Coronary artery (tissue), 2 donors: Measurements from ENCODE around the gene CYBC1.

Experiments used
- DNase-seq: peaks from one replicate; pipeline ENCODE4 v3.0.0-alpha.2; 2017; ENCODE audit warnings: low spot score
- H3K27ac ChIP-seq, 2 donors: fragments of 200-600 bp; sonication (generic); one replicate each; pipeline ENCODE4 v1.5.1; 2016 to 2019
- H3K4me3 ChIP-seq: fragments of 200-600 bp; sonication (generic); 2 replicates; pipeline ENCODE4 v1.5.1; 2016; ENCODE audit warnings: mild to moderate bottlenecking, moderate library complexity
- CTCF ChIP-seq: fragments of 200-600 bp; sonication (generic); IDR thresholded peaks from one replicate; pipeline ENCODE4 v1.5.1; 2019; ENCODE audit warnings: antibody characterized with exemption

The CYBC1 gene

GRCh38 chr17:82446124-82446523, 4.4 kb downstream of the CYBC1 start:
- DNase-seq = no peak
- no peak for TF ChIP-seq CTCF
- Histone ChIP-seq H3K4me3 (no peak overlapping the region), H3K27ac (no peak overlapping the region)

GRCh38 chr17:82445542-82445941, 5.0 kb downstream of the CYBC1 start:
- Histone ChIP-seq H3K27ac (peak overlapping the region in 1 of 2 donors; percentile 51), H3K4me3 (no peak overlapping the region)
- no peak for DNase-seq
- TF ChIP-seq CTCF = no peak

- Histone ChIP-seq H3K27ac (peak overlapping the region in 1 of 2 donors; percentile 51), H3K4me3 (no peak overlapping the region)
- DNase-seq = no peak
- no peak for TF ChIP-seq CTCF
Measured at GRCh38 chr17:82444941-82445521, 5.5 kb downstream of the CYBC1 start.

GRCh38 chr17:82444284-82444893, 6.2 kb downstream of the CYBC1 start:
- peak overlapping the region in 1 of 2 donors; percentile 51 for H3K27ac ChIP-seq
- DNase-seq = no peak
- no peak for TF ChIP-seq CTCF
- no peak overlapping the region for H3K4me3 ChIP-seq

DNA sequence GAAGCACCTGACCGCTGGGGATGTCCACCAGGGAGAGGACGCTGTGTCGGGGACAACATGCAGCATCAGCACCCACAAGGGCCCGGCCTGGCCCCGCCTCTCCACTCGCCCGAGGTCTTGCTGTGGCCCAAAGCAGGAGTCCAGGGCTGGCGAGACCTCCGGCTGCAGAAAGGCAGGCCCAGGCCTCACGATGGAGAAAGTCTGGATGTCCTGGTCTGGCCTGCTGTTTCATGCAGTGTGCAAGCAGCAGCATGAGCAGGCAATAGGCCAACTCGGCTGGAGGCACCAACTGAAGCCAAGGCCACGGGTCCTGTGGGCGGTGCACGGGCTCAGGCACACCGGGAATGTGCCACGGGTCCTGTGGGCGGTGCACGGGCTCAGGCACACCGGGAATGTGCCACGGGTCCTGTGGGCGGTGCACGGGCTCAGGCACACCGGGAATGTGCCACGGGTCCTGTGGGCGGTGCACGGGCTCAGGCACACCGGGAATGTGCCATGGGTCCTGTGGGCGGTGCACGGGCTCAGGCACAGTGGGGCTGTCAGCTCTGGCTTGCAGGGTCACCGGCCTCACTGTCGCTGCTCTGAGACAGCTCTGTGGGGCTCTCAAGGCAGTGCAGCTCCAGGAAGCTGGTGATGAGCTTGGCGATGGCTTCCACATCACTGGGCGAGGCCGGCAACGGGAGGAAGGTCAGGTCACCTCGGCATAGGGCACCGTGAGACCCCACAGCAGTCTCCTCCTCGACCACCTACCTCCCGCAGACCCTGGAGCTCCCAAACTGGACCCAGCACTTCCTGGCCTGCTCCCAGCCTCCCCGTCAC, 6.9 kb downstream of the CYBC1 start:
- no peak for DNase-seq
- no peak overlapping the region for H3K4me3 ChIP-seq
- H3K27ac ChIP-seq = no peak overlapping the region
- no peak for TF ChIP-seq CTCF

GRCh38 chr17:82442643-82443464, 7.7 kb downstream of the CYBC1 start:
- no peak for TF ChIP-seq CTCF
- no peak for DNase-seq
- no peak overlapping the region for H3K27ac ChIP-seq
- no peak overlapping the region for H3K4me3 ChIP-seq
